ENCODE results near the gene BHLHE23. TPM values are rescaled to one million over a fixed set of nuclear protein-coding genes. Genes with fewer than 3 reads are reported as not detected.
A peak's percentile ranks its signal among the peaks of the same experiment; 100 is the strongest.

Gene BHLHE23
- total and polyA plus RNA-seq, 5 donors from 2014 or later, result not detected

GRCh38 chr20:62995481-62995880 is 11.3 kb downstream of the BHLHE23 start:
- Mint-ChIP-seq H3K4me1 (no peaks in the 10 kb centered on the region), H3K36me3 (no peaks in the 10 kb centered on the region), H3K9me3 (no peaks in the 10 kb centered on the region), H3K27me3 (peaks cover 23% of the 10 kb centered on the region), H3K4me3 (no peak overlapping the region), H3K27ac (no peak overlapping the region)
- Histone ChIP-seq H3K9me3 (ENCODE audit: control insufficient read depth in 2 of 2, low read length in 2 of 2) (no peaks in the 10 kb centered on the region), H3K36me3 (ENCODE audit: control insufficient read depth, insufficient read depth, low read length) (no peaks in the 10 kb centered on the region), H3K27ac (ENCODE audit: insufficient read depth, low read length, poor library complexity, severe bottlenecking) (no peak overlapping the region), H3K4me3 (ENCODE audit: low read depth, low read length) (no peak overlapping the region), H3K4me1 (ENCODE audit: control insufficient read depth, insufficient read depth, low read length, poor library complexity, severe bottlenecking) (no peaks in the 10 kb centered on the region), H3K27me3 (ENCODE audit: control insufficient read depth, insufficient read depth, low read length) (no peaks in the 10 kb centered on the region)
- DNase-seq (no peak), ATAC-seq (ENCODE audit: low read depth in 2 of 2) (no peak)

GRCh38 chr20:62994869-62995281 is 11.9 kb downstream of the BHLHE23 start:
- no peaks in the 10 kb centered on the region for H3K36me3 ChIP-seq (ENCODE audit: control insufficient read depth, insufficient read depth, low read length)
- Mint-ChIP-seq H3K4me3 (no peak overlapping the region), H3K27ac (no peak overlapping the region), H3K4me1 (no peaks in the 10 kb centered on the region), H3K27me3 (peaks cover 17% of the 10 kb centered on the region), H3K9me3 (no peaks in the 10 kb centered on the region), H3K36me3 (no peaks in the 10 kb centered on the region)
- ATAC-seq (ENCODE audit: low read depth in 2 of 2) (no peak), DNase-seq (no peak)
- H3K4me3 ChIP-seq (ENCODE audit: low read depth, low read length), result no peak overlapping the region
- H3K9me3 ChIP-seq (ENCODE audit: control insufficient read depth in 2 of 2, low read length in 2 of 2), result no peaks in the 10 kb centered on the region
- H3K27ac ChIP-seq (ENCODE audit: insufficient read depth, low read length, poor library complexity, severe bottlenecking), result no peak overlapping the region
- H3K4me1 ChIP-seq (ENCODE audit: control insufficient read depth, insufficient read depth, low read length, poor library complexity, severe bottlenecking), result no peaks in the 10 kb centered on the region
- H3K27me3 ChIP-seq (ENCODE audit: control insufficient read depth, insufficient read depth, low read length), result no peaks in the 10 kb centered on the region

GRCh38 chr20:62993856-62994494 is 12.8 kb downstream of the BHLHE23 start:
- DNase-seq (no peak), ATAC-seq (ENCODE audit: low read depth in 2 of 2) (no peak)
- H3K9me3 Mint-ChIP-seq, result no peaks in the 10 kb centered on the region
- no peak overlapping the region for H3K4me3 ChIP-seq (ENCODE audit: low read depth, low read length)
- H3K9me3 ChIP-seq (ENCODE audit: control insufficient read depth in 2 of 2, low read length in 2 of 2), result no peaks in the 10 kb centered on the region
- peaks cover 0 to 6% (median under 1%) of the 10 kb centered on the region in 4 donors for H3K4me1 Mint-ChIP-seq
- peaks cover 1% of the 10 kb centered on the region for H3K27me3 ChIP-seq (ENCODE audit: control insufficient read depth, insufficient read depth, low read length)
- no peak overlapping the region for H3K27ac Mint-ChIP-seq
- H3K27ac ChIP-seq (ENCODE audit: insufficient read depth, low read length, poor library complexity, severe bottlenecking), result no peak overlapping the region
- H3K36me3 Mint-ChIP-seq, result no peaks in the 10 kb centered on the region
- peaks cover 20% of the 10 kb centered on the region for H3K27me3 Mint-ChIP-seq
- H3K4me3 Mint-ChIP-seq, result no peak overlapping the region
- peaks cover 7% of the 10 kb centered on the region for H3K4me1 ChIP-seq (ENCODE audit: control insufficient read depth, insufficient read depth, low read length, poor library complexity, severe bottlenecking)
- no peaks in the 10 kb centered on the region for H3K36me3 ChIP-seq (ENCODE audit: control insufficient read depth, insufficient read depth, low read length)

- Histone ChIP-seq H3K27me3 (ENCODE audit: control insufficient read depth, insufficient read depth, low read length) (peaks cover 2% of the 10 kb centered on the region), H3K27ac (ENCODE audit: insufficient read depth, low read length, poor library complexity, severe bottlenecking) (no peak overlapping the region), H3K4me3 (ENCODE audit: low read depth, low read length) (no peak overlapping the region), H3K36me3 (ENCODE audit: control insufficient read depth, insufficient read depth, low read length) (no peaks in the 10 kb centered on the region), H3K4me1 (ENCODE audit: control insufficient read depth, insufficient read depth, low read length, poor library complexity, severe bottlenecking) (peaks cover 9% of the 10 kb centered on the region), H3K9me3 (ENCODE audit: control insufficient read depth in 2 of 2, low read length in 2 of 2) (no peaks in the 10 kb centered on the region)
- Mint-ChIP-seq H3K4me1 (peaks cover 0 to 6% (median 1%) of the 10 kb centered on the region in 4 donors), H3K4me3 (no peak overlapping the region), H3K9me3 (no peaks in the 10 kb centered on the region), H3K27me3 (peaks cover 10% of the 10 kb centered on the region), H3K27ac (no peak overlapping the region), H3K36me3 (no peaks in the 10 kb centered on the region)
- DNase-seq (no peak), ATAC-seq (ENCODE audit: low read depth in 2 of 2) (no peak)
Measured at GRCh38 chr20:62991863-62992262, 14.9 kb downstream of the BHLHE23 start.

- H3K4me3 Mint-ChIP-seq, result no peak overlapping the region
- H3K27ac Mint-ChIP-seq, result no peak overlapping the region
- no peak for DNase-seq
Measured at GRCh38 chr20:62991196-62991807, 15.5 kb downstream of the BHLHE23 start.

GRCh38 chr20:62990306-62990825 is 16.4 kb downstream of the BHLHE23 start:
- no peaks in the 10 kb centered on the region for H3K9me3 Mint-ChIP-seq
- ATAC-seq (ENCODE audit: low read depth in 2 of 2) (no peak), DNase-seq (no peak)
- H3K27me3 ChIP-seq (ENCODE audit: control insufficient read depth, insufficient read depth, low read length), result peaks cover 2% of the 10 kb centered on the region
- H3K4me3 Mint-ChIP-seq, result no peak overlapping the region
- no peaks in the 10 kb centered on the region for H3K36me3 Mint-ChIP-seq
- H3K27ac ChIP-seq (ENCODE audit: insufficient read depth, low read length, poor library complexity, severe bottlenecking), result no peak overlapping the region
- no peaks in the 10 kb centered on the region for H3K36me3 ChIP-seq (ENCODE audit: control insufficient read depth, insufficient read depth, low read length)
- H3K4me1 ChIP-seq (ENCODE audit: control insufficient read depth, insufficient read depth, low read length, poor library complexity, severe bottlenecking), result peaks cover 9% of the 10 kb centered on the region
- H3K4me1 Mint-ChIP-seq, result peaks cover 0 to 6% (median 1%) of the 10 kb centered on the region in 4 donors
- no peak overlapping the region for H3K4me3 ChIP-seq (ENCODE audit: low read depth, low read length)
- peaks cover 10% of the 10 kb centered on the region for H3K27me3 Mint-ChIP-seq
- no peak overlapping the region for H3K27ac Mint-ChIP-seq
- H3K9me3 ChIP-seq (ENCODE audit: control insufficient read depth in 2 of 2, low read length in 2 of 2), result no peaks in the 10 kb centered on the region

More at GRCh38 chr20:62991196-62991807, 15.5 kb downstream of the BHLHE23 start:
- H3K9me3 ChIP-seq (ENCODE audit: control insufficient read depth in 2 of 2, low read length in 2 of 2), result no peaks in the 10 kb centered on the region
- no peak overlapping the region for H3K27ac ChIP-seq (ENCODE audit: insufficient read depth, low read length, poor library complexity, severe bottlenecking)
- peaks cover 9% of the 10 kb centered on the region for H3K4me1 ChIP-seq (ENCODE audit: control insufficient read depth, insufficient read depth, low read length, poor library complexity, severe bottlenecking)
- H3K27me3 Mint-ChIP-seq, result peaks cover 10% of the 10 kb centered on the region
- peaks cover 0 to 6% (median 1%) of the 10 kb centered on the region in 4 donors for H3K4me1 Mint-ChIP-seq
- H3K36me3 ChIP-seq (ENCODE audit: control insufficient read depth, insufficient read depth, low read length), result no peaks in the 10 kb centered on the region
- peaks cover 2% of the 10 kb centered on the region for H3K27me3 ChIP-seq (ENCODE audit: control insufficient read depth, insufficient read depth, low read length)
- H3K4me3 ChIP-seq (ENCODE audit: low read depth, low read length), result no peak overlapping the region
- no peaks in the 10 kb centered on the region for H3K9me3 Mint-ChIP-seq
- no peaks in the 10 kb centered on the region for H3K36me3 Mint-ChIP-seq
- no peak for ATAC-seq (ENCODE audit: low read depth in 2 of 2)

- no peaks in the 10 kb centered on the region for H3K36me3 ChIP-seq (ENCODE audit: control insufficient read depth, insufficient read depth, low read length)
- peak overlapping the region in 1 of 3 donors; percentile 31 for H3K27ac Mint-ChIP-seq
Measured at GRCh38 chr20:62989201-62989601, 17.6 kb downstream of the BHLHE23 start.

More at GRCh38 chr20:62989201-62989601, 17.6 kb downstream of the BHLHE23 start:
- peaks cover 9% of the 10 kb centered on the region for H3K4me1 ChIP-seq (ENCODE audit: control insufficient read depth, insufficient read depth, low read length, poor library complexity, severe bottlenecking)
- peaks cover 15% of the 10 kb centered on the region for H3K27me3 Mint-ChIP-seq
- H3K4me3 Mint-ChIP-seq, result peak overlapping the region; percentile 21 to 88 (median 82)
- peaks cover 4% of the 10 kb centered on the region for H3K27me3 ChIP-seq (ENCODE audit: control insufficient read depth, insufficient read depth, low read length)
- ATAC-seq (ENCODE audit: low read depth in 2 of 2) (peak; percentile 38 to 66), DNase-seq (peak in 1 of 3 donors; percentile 62)
- no peaks in the 10 kb centered on the region for H3K9me3 Mint-ChIP-seq
- no peaks in the 10 kb centered on the region for H3K36me3 Mint-ChIP-seq
- H3K4me1 Mint-ChIP-seq, result peaks cover 0 to 6% (median 1%) of the 10 kb centered on the region in 4 donors
- H3K27ac ChIP-seq (ENCODE audit: insufficient read depth, low read length, poor library complexity, severe bottlenecking), result no peak overlapping the region
- H3K9me3 ChIP-seq (ENCODE audit: control insufficient read depth in 2 of 2, low read length in 2 of 2), result no peaks in the 10 kb centered on the region
- peak overlapping the region; percentile 73 for H3K4me3 ChIP-seq (ENCODE audit: low read depth, low read length)
